ENCODE measurements around the gene FOXK1.

DNA sequence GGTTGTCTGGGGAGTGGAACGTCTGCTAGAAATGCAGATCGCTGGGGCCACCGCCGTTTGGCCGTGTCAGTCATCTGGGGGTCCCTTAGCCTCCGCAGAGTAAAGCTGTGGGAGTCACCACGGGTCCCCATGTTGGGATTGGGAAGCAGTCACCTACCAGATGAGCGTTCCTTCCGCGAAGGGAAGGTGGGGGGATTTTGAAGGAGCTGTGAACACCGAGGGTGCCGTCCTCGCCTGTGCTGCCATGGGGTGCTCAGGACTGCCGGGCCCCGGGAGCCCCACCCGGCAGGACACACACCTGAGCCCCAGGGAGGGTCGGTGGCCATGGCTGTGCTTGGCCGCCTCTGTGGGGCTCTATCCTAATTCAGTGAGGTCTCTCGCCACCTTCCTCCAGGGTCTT lies 47.2 kb downstream of the FOXK1 start:
- TF ChIP-seq CTCF (IDR thresholded peaks at IDR 0.05) = no peak
- TF ChIP-seq POLR2A (IDR thresholded peaks at IDR 0.05) = no peak

All from adrenal gland (tissue), 5 donors.